Measurements from ENCODE around the gene REP15.

Gene REP15

GRCh38 chr12:27730097-27730588 is 33.9 kb downstream of the REP15 start:
- Histone ChIP-seq H3K27ac (ENCODE audit: low read depth, low read length, poor library complexity, severe bottlenecking) (no peak overlapping the region), H3K9me3 (ENCODE audit: low read length) (no peaks in the 10 kb centered on the region), H3K4me3 (ENCODE audit: low read depth, low read length, poor library complexity, severe bottlenecking) (no peak overlapping the region), H3K9me2 (ENCODE audit: low read depth, low read length) (no peaks in the 10 kb centered on the region), H3K4me2 (ENCODE audit: low read length) (no peak overlapping the region), H3K27me3 (ENCODE audit: insufficient read depth, low read length) (no peaks in the 10 kb centered on the region), H3K9ac (ENCODE audit: low read length) (no peak overlapping the region), H2AFZ (ENCODE audit: low read length) (no peak overlapping the region), H3K36me3 (ENCODE audit: insufficient read depth, low read length) (peaks cover 61% of the 10 kb centered on the region), H3K4me1 (ENCODE audit: insufficient read depth, low read length, severe bottlenecking) (peaks cover 4% of the 10 kb centered on the region), H3F3A (ENCODE audit: insufficient read depth, low read length) (no peaks in the 10 kb centered on the region), H3K79me2 (ENCODE audit: insufficient read depth, low read length) (no peaks in the 10 kb centered on the region), H4K20me1 (ENCODE audit: insufficient read depth, low read length) (no peaks in the 10 kb centered on the region)
- no peak for TF ChIP-seq EZH2 (IDR thresholded peaks at IDR 0.05; ENCODE audit: borderline replicate concordance, low read length)
- TF ChIP-seq, protein P1, sequence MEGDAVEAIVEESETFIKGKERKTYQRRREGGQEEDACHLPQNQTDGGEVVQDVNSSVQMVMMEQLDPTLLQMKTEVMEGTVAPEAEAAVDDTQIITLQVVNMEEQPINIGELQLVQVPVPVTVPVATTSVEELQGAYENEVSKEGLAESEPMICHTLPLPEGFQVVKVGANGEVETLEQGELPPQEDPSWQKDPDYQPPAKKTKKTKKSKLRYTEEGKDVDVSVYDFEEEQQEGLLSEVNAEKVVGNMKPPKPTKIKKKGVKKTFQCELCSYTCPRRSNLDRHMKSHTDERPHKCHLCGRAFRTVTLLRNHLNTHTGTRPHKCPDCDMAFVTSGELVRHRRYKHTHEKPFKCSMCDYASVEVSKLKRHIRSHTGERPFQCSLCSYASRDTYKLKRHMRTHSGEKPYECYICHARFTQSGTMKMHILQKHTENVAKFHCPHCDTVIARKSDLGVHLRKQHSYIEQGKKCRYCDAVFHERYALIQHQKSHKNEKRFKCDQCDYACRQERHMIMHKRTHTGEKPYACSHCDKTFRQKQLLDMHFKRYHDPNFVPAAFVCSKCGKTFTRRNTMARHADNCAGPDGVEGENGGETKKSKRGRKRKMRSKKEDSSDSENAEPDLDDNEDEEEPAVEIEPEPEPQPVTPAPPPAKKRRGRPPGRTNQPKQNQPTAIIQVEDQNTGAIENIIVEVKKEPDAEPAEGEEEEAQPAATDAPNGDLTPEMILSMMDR (IDR thresholded peaks at IDR 0.05; ENCODE audit: low read length), result no peak

- H3K79me2 ChIP-seq (ENCODE audit: insufficient read depth, low read length), result no peaks in the 10 kb centered on the region
- H2AFZ ChIP-seq (ENCODE audit: low read length), result no peak overlapping the region
- H3K4me2 ChIP-seq (ENCODE audit: low read length), result no peak overlapping the region
- peaks cover 11% of the 10 kb centered on the region for H3K4me1 ChIP-seq (ENCODE audit: insufficient read depth, low read length, severe bottlenecking)
- H3K9ac ChIP-seq (ENCODE audit: low read length), result no peak overlapping the region
- peaks cover 59% of the 10 kb centered on the region; the same call in 1 of the 2 replicates for H3K36me3 ChIP-seq (ENCODE audit: insufficient read depth, low read length)
- H4K20me1 ChIP-seq (ENCODE audit: insufficient read depth, low read length), result no peaks in the 10 kb centered on the region
- H3K9me3 ChIP-seq (ENCODE audit: low read length), result no peaks in the 10 kb centered on the region
- TF ChIP-seq EZH2 (IDR thresholded peaks at IDR 0.05; ENCODE audit: borderline replicate concordance, low read length), result no peak
- TF ChIP-seq, protein P1 (IDR thresholded peaks at IDR 0.05; ENCODE audit: low read length), result peak; percentile 42; the same call in 1 of the 2 replicates
- H3K9me2 ChIP-seq (ENCODE audit: low read depth, low read length), result no peaks in the 10 kb centered on the region
- no peak overlapping the region for H3K27ac ChIP-seq (ENCODE audit: low read depth, low read length, poor library complexity, severe bottlenecking)
- no peaks in the 10 kb centered on the region for H3F3A ChIP-seq (ENCODE audit: insufficient read depth, low read length)
- no peaks in the 10 kb centered on the region for H3K27me3 ChIP-seq (ENCODE audit: insufficient read depth, low read length)
- H3K4me3 ChIP-seq (ENCODE audit: low read depth, low read length, poor library complexity, severe bottlenecking), result no peak overlapping the region
Observed at GRCh38 chr12:27732281-27732680, 36.0 kb downstream of the REP15 start.

- Histone ChIP-seq H3K9me3 (ENCODE audit: low read length) (no peaks in the 10 kb centered on the region), H3K4me1 (ENCODE audit: insufficient read depth, low read length, severe bottlenecking) (peaks cover 11% of the 10 kb centered on the region), H3K36me3 (ENCODE audit: insufficient read depth, low read length) (peaks cover 61% of the 10 kb centered on the region; the same call in 1 of the 2 replicates), H3K4me2 (ENCODE audit: low read length) (no peak overlapping the region), H3K9ac (ENCODE audit: low read length) (no peak overlapping the region), H3K9me2 (ENCODE audit: low read depth, low read length) (no peaks in the 10 kb centered on the region), H3F3A (ENCODE audit: insufficient read depth, low read length) (no peaks in the 10 kb centered on the region), H2AFZ (ENCODE audit: low read length) (no peak overlapping the region), H4K20me1 (ENCODE audit: insufficient read depth, low read length) (no peaks in the 10 kb centered on the region), H3K4me3 (ENCODE audit: low read depth, low read length, poor library complexity, severe bottlenecking) (no peak overlapping the region), H3K27me3 (ENCODE audit: insufficient read depth, low read length) (no peaks in the 10 kb centered on the region), H3K27ac (ENCODE audit: low read depth, low read length, poor library complexity, severe bottlenecking) (no peak overlapping the region), H3K79me2 (ENCODE audit: insufficient read depth, low read length) (no peaks in the 10 kb centered on the region)
- TF ChIP-seq, protein P1 (IDR thresholded peaks at IDR 0.05; ENCODE audit: low read length), result peak; percentile 92
- no peak for TF ChIP-seq EZH2 (IDR thresholded peaks at IDR 0.05; ENCODE audit: borderline replicate concordance, low read length)
Observed at GRCh38 chr12:27733052-27733656, 36.9 kb downstream of the REP15 start.
